SJSA1 (cell line): ENCODE data around the gene APLF. TPM values are rescaled to one million over a fixed set of nuclear protein-coding genes. Genes with fewer than 3 reads are reported as not detected.
"Not testable (repeated sequence)": the region's sequence is repeated elsewhere in the genome, so short reads cannot be mapped to it uniquely, and the experiment has no call there.

Experiments
- DNase-seq, 2 experiments: peaks; one replicate each; pipeline ENCODE4 v3.0.0-alpha.2; 2015 to 2020; ENCODE audit warnings: low spot score in 2 of 2, low read depth in 1 of 2
- H3K27ac ChIP-seq: fragments of 250-450 bp; sonication (Bioruptor Pico); 2 replicates; pipeline ENCODE4 v1.5.1; 2020; ENCODE audit warnings: mild to moderate bottlenecking, moderate library complexity
- H3K27me3 ChIP-seq: fragments of 250-450 bp; sonication (Bioruptor Pico); replicated peaks from 2 replicates; pipeline ENCODE4 v1.5.1; 2020; ENCODE audit warnings: mild to moderate bottlenecking, moderate library complexity
- H3K36me3 ChIP-seq: fragments of 250-450 bp; sonication (Bioruptor Pico); 2 replicates; pipeline ENCODE4 v1.5.1; 2020; ENCODE audit warnings: mild to moderate bottlenecking
- H3K4me1 ChIP-seq: fragments of 250-450 bp; sonication (Bioruptor Pico); replicated peaks from 2 replicates; pipeline ENCODE4 v1.6.1; 2021; ENCODE audit warnings: mild to moderate bottlenecking
- H3K4me3 ChIP-seq: fragments of 250-450 bp; sonication (Bioruptor Pico); 2 replicates; pipeline ENCODE4 v1.5.1; 2020; ENCODE audit warnings: mild to moderate bottlenecking
- H3K9me3 ChIP-seq: fragments of 250-450 bp; sonication (Bioruptor Pico); replicated peaks from 2 replicates; pipeline ENCODE4 v1.5.1; 2020; ENCODE audit warnings: mild to moderate bottlenecking
- total RNA-seq: library from RNA; depleted of rRNA; stranded (reverse); fragments of >200 nt; shearing (Covaris generic); gene quantifications from 2 replicates; pipeline ENCODE4 v1.2.3, GENCODE V29; 2014

Gene APLF
- total RNA-seq, 1 experiment from 2014 or later: 1.8 TPM

- Histone ChIP-seq H3K9me3 (no peaks in the 10 kb centered on the region), H3K27ac (no peak overlapping the region), H3K36me3 (no peaks in the 10 kb centered on the region), H3K4me3 (no peak overlapping the region), H3K27me3 (no peaks in the 10 kb centered on the region), H3K4me1 (no peaks in the 10 kb centered on the region)
- no peak for DNase-seq
Measured at GRCh38 chr2:68553098-68553497, 85.7 kb downstream of the APLF start.

DNA sequence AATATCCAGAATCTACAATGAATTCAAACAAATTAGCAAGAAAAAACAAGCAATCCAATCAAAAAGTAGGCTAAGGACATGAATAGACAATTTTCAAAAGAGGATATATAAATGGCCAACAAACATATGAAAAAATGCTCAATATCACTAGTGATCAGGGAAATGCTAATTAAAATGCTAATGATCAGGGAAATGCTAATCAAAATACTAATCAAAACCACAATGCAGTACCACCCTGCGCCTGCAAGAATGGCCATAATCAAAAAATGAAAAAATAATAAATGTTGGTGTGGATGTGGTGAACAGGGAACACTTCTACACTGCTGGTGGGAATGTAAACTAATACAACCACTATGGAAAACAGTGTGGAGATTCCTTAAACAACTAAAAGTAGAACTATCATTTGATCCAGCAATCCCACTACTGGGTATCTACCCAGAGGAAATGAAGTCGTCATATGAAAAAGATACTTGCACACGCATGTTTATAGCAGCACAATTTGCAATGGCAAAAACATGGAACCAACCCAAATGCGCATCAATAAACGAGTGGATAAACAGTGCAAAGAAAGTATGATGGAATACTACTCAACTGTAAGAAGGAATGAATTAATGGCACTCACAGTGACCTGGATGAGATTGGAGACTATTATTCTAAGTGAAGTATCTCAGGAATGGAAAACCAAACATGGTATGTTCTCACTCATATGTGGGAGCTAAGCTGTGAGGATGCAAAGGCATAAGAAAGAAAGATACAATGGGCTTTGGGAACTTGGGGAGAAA, 88.2 kb downstream of the APLF start:
- H3K4me1 ChIP-seq, H3K9me3 ChIP-seq, H3K4me3 ChIP-seq, H3K36me3 ChIP-seq, H3K27me3 ChIP-seq, H3K27ac ChIP-seq, DNase-seq: not testable (repeated sequence)

DNA sequence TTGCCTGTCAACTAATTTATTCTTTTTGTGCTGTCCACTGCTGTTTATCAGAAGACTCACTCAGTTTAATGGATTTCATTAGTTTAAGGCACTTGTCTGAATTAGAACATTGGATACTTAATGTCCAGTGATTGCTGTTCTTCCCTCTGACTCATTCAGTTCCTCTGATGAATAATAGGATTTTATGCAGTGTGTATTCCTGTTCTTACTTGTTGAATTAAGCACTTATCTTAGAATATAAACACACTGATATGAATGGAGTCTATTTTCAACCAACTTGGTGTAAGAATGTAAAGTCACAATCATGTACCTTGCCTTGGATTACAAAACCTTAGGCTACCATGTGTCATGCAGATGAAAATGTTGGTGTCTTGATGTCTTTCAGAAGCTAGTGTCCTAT, 89.0 kb downstream of the APLF start:
- no peaks in the 10 kb centered on the region for H3K9me3 ChIP-seq
- no peak overlapping the region for H3K4me3 ChIP-seq
- H3K27me3 ChIP-seq: no peaks in the 10 kb centered on the region
- no peaks in the 10 kb centered on the region for H3K4me1 ChIP-seq
- no peaks in the 10 kb centered on the region for H3K36me3 ChIP-seq
- DNase-seq: no peak
- H3K27ac ChIP-seq: no peak overlapping the region

DNA sequence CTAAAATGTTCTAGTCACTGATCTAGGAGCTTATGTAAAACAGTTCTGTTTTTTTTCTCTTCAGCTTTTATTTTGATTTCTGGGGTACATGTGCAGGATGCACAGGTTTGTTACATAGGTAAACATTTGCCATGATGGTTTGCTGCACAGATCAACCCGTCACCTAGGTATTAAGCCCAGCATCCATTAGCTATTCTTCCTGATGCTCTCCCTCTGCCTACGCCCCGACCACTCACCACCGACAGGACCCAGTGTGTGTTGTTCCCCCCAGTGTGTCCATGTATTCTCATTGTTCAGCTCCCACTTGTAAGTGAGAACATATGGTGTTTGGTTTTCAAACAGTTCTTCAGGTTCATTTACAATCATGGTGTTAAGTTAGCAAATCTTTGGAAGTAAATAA, 91.2 kb downstream of the APLF start:
- Histone ChIP-seq H3K27me3 (no peaks in the 10 kb centered on the region), H3K36me3 (no peaks in the 10 kb centered on the region), H3K4me1 (no peaks in the 10 kb centered on the region), H3K27ac (no peak overlapping the region), H3K4me3 (no peak overlapping the region), H3K9me3 (no peaks in the 10 kb centered on the region)
- no peak for DNase-seq

GRCh38 chr2:68559692-68560091, 92.3 kb downstream of the APLF start:
- no peak for DNase-seq
- H3K27ac ChIP-seq: no peak overlapping the region
- H3K36me3 ChIP-seq: no peaks in the 10 kb centered on the region
- no peak overlapping the region for H3K4me3 ChIP-seq
- H3K27me3 ChIP-seq: no peaks in the 10 kb centered on the region
- H3K4me1 ChIP-seq: no peaks in the 10 kb centered on the region
- no peaks in the 10 kb centered on the region for H3K9me3 ChIP-seq

- no peak for DNase-seq
- H3K9me3 ChIP-seq: no peaks in the 10 kb centered on the region
Measured at GRCh38 chr2:68560545-68560944, 93.2 kb downstream of the APLF start.

GRCh38 chr2:68561372-68561771, 94.0 kb downstream of the APLF start:
- DNase-seq: no peak
- Histone ChIP-seq H3K36me3 (no peaks in the 10 kb centered on the region), H3K27me3 (no peaks in the 10 kb centered on the region), H3K27ac (no peak overlapping the region), H3K4me3 (no peak overlapping the region), H3K9me3 (no peaks in the 10 kb centered on the region), H3K4me1 (no peaks in the 10 kb centered on the region; the same call in 1 of the 2 replicates)

More at GRCh38 chr2:68560545-68560944, 93.2 kb downstream of the APLF start:
- Histone ChIP-seq H3K27me3 (no peaks in the 10 kb centered on the region), H3K36me3 (no peaks in the 10 kb centered on the region), H3K4me3 (no peak overlapping the region), H3K27ac (no peak overlapping the region), H3K4me1 (no peaks in the 10 kb centered on the region)

- no peaks in the 10 kb centered on the region for H3K9me3 ChIP-seq
- DNase-seq: no peak
Measured at GRCh38 chr2:68562934-68563333, 95.5 kb downstream of the APLF start.

DNA sequence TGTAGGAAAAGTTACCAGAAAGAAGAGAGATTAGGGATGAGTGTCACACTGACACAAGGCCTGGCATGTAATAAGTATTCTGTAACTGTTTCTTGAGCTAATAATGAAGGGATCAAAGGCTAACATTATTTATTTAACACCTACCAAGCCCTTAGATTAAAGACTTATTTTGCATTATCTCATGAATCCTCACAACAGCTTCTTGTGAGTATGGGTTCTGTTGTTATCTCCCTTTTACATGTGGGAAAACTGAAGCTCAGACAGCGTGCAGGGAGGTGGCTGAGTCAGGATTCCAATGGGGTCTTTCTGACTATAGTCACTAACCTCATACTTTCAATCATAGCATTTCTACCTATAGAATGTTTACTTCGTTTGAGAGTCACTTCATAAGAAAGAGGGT, 97.0 kb downstream of the APLF start:
- no peaks in the 10 kb centered on the region for H3K36me3 ChIP-seq
- H3K9me3 ChIP-seq: no peaks in the 10 kb centered on the region
- H3K27ac ChIP-seq: no peak overlapping the region
- DNase-seq: no peak
- H3K4me3 ChIP-seq: no peak overlapping the region
- peaks cover under 1% of the 10 kb centered on the region; the same call in 1 of the 2 replicates for H3K4me1 ChIP-seq
- no peaks in the 10 kb centered on the region for H3K27me3 ChIP-seq

More at GRCh38 chr2:68562934-68563333, 95.5 kb downstream of the APLF start:
- no peak overlapping the region for H3K27ac ChIP-seq
- H3K27me3 ChIP-seq: no peaks in the 10 kb centered on the region
- H3K4me1 ChIP-seq: no peaks in the 10 kb centered on the region; the same call in 1 of the 2 replicates
- H3K36me3 ChIP-seq: no peaks in the 10 kb centered on the region
- H3K4me3 ChIP-seq: no peak overlapping the region

- Histone ChIP-seq H3K27ac (no peak overlapping the region), H3K36me3 (no peaks in the 10 kb centered on the region), H3K4me3 (no peak overlapping the region), H3K9me3 (no peaks in the 10 kb centered on the region), H3K4me1 (peaks cover 3% of the 10 kb centered on the region; the same call in 1 of the 2 replicates), H3K27me3 (no peaks in the 10 kb centered on the region)
- DNase-seq: no peak
Measured at GRCh38 chr2:68565273-68565672, 97.9 kb downstream of the APLF start.

DNA sequence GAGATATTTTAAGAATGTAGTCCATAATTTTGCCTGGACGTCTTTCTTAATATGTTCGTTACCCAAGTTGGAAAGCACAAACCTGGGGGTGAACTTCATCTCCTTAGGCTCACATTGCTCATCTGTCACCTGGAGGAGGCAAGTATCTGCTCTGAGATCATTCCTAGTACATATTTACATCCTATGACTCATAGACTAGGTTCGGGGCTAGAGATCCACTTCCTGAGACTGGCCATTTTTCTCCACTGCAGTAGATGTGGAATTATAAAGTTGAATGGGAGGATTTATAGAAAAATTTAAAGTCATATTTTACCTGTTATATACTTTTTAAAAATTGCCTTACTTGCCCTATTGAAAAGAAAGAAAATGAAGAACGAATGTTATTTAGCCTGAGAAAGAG, 98.5 kb downstream of the APLF start:
- Histone ChIP-seq H3K9me3 (no peaks in the 10 kb centered on the region), H3K27me3 (no peaks in the 10 kb centered on the region), H3K4me3 (no peak overlapping the region), H3K27ac (no peak overlapping the region), H3K4me1 (peaks cover 3% of the 10 kb centered on the region; the same call in 1 of the 2 replicates), H3K36me3 (no peaks in the 10 kb centered on the region)
- DNase-seq: no peak

DNA sequence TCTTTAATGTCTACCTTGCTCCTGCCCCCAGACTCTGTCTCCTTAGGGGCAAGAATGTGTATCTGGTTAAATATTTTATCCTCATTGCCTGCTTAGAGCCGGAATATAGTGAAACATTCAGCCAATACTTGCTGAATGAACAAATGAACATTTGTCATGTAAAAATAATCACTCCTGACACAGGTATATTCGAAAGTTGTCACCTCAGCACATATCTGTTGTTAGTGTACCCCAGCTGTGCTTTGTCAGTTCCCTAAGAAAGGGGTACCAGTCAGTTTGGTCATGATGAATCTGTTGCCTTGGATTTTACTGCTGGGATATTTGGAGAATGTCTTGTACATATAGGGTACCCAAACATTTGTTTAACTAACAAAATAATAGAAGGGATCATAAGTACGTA, 99.0 kb downstream of the APLF start:
- Histone ChIP-seq H3K27me3 (no peaks in the 10 kb centered on the region), H3K27ac (no peak overlapping the region), H3K36me3 (no peaks in the 10 kb centered on the region), H3K4me1 (peaks cover 3% of the 10 kb centered on the region; the same call in 1 of the 2 replicates), H3K4me3 (no peak overlapping the region), H3K9me3 (no peaks in the 10 kb centered on the region)
- DNase-seq: no peak

DNA sequence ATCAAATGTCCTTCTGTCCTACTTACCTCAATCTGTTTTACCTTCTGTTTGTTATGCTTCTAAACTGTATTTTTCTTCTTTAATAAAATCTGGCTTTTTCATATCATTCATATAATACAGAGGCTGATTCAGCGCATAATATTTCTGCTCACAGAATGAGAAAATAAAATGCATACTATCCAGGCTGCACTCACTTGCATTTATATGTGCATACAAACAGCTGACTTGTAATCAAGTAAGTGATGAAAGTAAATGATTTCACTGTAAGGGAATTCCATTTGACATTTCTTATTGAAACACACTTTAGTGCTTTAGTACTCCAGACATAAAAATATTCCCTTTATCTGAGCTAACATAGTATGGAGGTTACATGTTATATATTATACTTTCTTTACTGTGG, 100.7 kb downstream of the APLF start:
- Histone ChIP-seq H3K27ac (no peak overlapping the region), H3K9me3 (no peaks in the 10 kb centered on the region), H3K4me1 (peaks cover 3% of the 10 kb centered on the region; the same call in 1 of the 2 replicates), H3K36me3 (no peaks in the 10 kb centered on the region), H3K27me3 (no peaks in the 10 kb centered on the region), H3K4me3 (no peak overlapping the region)
- DNase-seq: no peak

DNA sequence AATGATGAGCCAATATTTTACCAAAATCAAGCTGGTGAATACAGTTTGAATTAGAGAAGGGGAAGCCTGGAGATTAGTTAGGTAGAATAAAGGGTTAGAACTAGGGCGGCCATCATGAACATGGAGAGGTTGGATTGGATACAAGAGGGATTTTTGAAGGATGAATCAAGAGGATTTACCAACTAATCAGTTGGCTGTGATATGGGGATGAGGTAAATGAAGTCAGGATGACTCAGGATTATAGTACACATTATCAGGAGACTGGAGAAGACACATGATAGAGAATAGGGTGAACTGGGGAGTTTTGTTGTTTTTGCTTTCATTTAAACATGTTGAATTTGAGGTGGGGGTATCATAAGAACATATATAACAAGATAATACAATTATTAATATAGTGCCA, 102.2 kb downstream of the APLF start:
- Histone ChIP-seq H3K9me3 (no peaks in the 10 kb centered on the region), H3K4me1 (peaks cover 3% of the 10 kb centered on the region; the same call in 1 of the 2 replicates), H3K4me3 (no peak overlapping the region), H3K27me3 (no peaks in the 10 kb centered on the region), H3K36me3 (no peaks in the 10 kb centered on the region), H3K27ac (no peak overlapping the region)
- no peak for DNase-seq

GRCh38 chr2:68570434-68570833, 103.0 kb downstream of the APLF start:
- not testable (repeated sequence) for H3K27ac ChIP-seq, H3K36me3 ChIP-seq, H3K27me3 ChIP-seq, H3K4me1 ChIP-seq, DNase-seq, H3K4me3 ChIP-seq, H3K9me3 ChIP-seq
